SK-N-DZ (cell line): ENCODE results near the gene IFI35.
"Not testable (repeated sequence)": the region's sequence is repeated elsewhere in the genome, so short reads cannot be mapped to it uniquely, and the experiment has no call there.

Source experiments
- DNase-seq: peaks from one replicate; pipeline ENCODE4 v3.0.0-alpha.2; 2015; ENCODE audit warnings: low spot score

Gene IFI35

GRCh38 chr17:43021741-43022512 is 15.3 kb downstream of the IFI35 start, which contains the start of gene VAT1:
VAT1 (minus strand) TSS chr17:43022385; CDS start chr17:43022322, 63 bp downstream.
- DNase-seq = peak; percentile 82

- peak; percentile 98 for DNase-seq
These were observed 18.1 kb downstream of the IFI35 start, which contains the start of gene RND2 for GRCh38 chr17:43024407-43025289. RND2 (plus strand) TSS chr17:43025231; CDS start chr17:43025348, 117 bp downstream.

GRCh38 chr17:43025290-43025657 is 18.7 kb downstream of the IFI35 start:
- DNase-seq = peak; percentile 60

- DNase-seq = peak; percentile 45
These were observed 19.4 kb downstream of the IFI35 start for GRCh38 chr17:43025766-43026537.

GRCh38 chr17:43026595-43026994 is 20.0 kb downstream of the IFI35 start:
- no peak for DNase-seq

GRCh38 chr17:43027091-43028032 is 20.8 kb downstream of the IFI35 start:
- no peak for DNase-seq

- DNase-seq = no peak
These were observed 21.8 kb downstream of the IFI35 start for GRCh38 chr17:43028221-43028861.

- no peak for DNase-seq
These were observed 23.7 kb downstream of the IFI35 start for GRCh38 chr17:43030137-43030767.

- no peak for DNase-seq
These were observed 25.1 kb downstream of the IFI35 start for GRCh38 chr17:43031666-43032065.

GRCh38 chr17:43033948-43034881 is 27.6 kb downstream of the IFI35 start:
- DNase-seq = peak; percentile 71

GRCh38 chr17:43034894-43035293 is 28.3 kb downstream of the IFI35 start:
- DNase-seq = no peak

GRCh38 chr17:43039646-43040045 is 33.1 kb downstream of the IFI35 start:
- no peak for DNase-seq

GRCh38 chr17:43040655-43041054 is 34.1 kb downstream of the IFI35 start:
- no peak for DNase-seq

GRCh38 chr17:43042025-43042628 is 35.5 kb downstream of the IFI35 start:
- DNase-seq = no peak

GRCh38 chr17:43043307-43043706 is 36.7 kb downstream of the IFI35 start:
- no peak for DNase-seq

- DNase-seq = no peak
These were observed 37.4 kb downstream of the IFI35 start for GRCh38 chr17:43044024-43044423.

GRCh38 chr17:43051969-43052368 is 45.4 kb downstream of the IFI35 start:
- DNase-seq = no peak

- DNase-seq = not testable (repeated sequence)
These were observed 46.4 kb downstream of the IFI35 start for GRCh38 chr17:43053008-43053407.
